Mononuclear cell (primary cell): ENCODE data around the gene DMTF1. TPM values are rescaled to one million over a fixed set of nuclear protein-coding genes. Genes with fewer than 3 reads are reported as not detected.

Experiments used
- H3K27me3 ChIP-seq: 2 replicates; pipeline ENCODE4 v1.6.0; 2011; ENCODE audit warnings: low read length, control low read depth; ENCODE audit not compliant: insufficient read depth
- H3K4me1 ChIP-seq: 2 replicates; pipeline ENCODE4 v1.5.1; 2011; ENCODE audit warnings: mild to moderate bottlenecking, low read length, control low read depth; ENCODE audit not compliant: insufficient read depth
- H3K4me3 ChIP-seq: 2 replicates; pipeline ENCODE4 v1.5.1; 2011; ENCODE audit warnings: mild to moderate bottlenecking, low read length, moderate library complexity
- H3K9me3 ChIP-seq: 2 replicates; pipeline ENCODE4 v1.5.1; 2011; ENCODE audit warnings: low read depth, mild to moderate bottlenecking, control low read depth, low read length
- total RNA-seq: library from RNA; depleted of rRNA; stranded (reverse); fragments of >200 nt; gene quantifications from one replicate; pipeline ENCODE4 v1.2.3, GENCODE V29; 2012

Gene DMTF1
- total RNA-seq, 1 donor, result 129 TPM

DNA sequence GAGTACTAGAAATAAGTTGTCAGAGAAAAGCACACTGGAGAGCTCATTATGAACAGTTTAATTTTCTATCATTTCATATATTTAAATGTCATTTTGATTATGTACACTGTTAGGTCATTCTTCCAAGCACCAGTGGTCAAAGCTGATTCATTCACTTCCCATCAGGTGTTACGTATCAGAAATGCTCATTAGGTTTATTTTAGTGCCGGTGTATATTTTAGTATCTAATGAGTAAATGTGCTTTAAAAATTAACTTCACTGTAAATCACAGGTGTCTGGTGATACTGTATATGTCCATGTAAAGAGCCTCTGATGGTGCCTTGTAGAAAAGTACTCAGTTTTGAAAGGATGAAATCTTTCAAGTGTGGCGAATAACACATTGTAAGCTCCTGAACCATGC is 3.5 kb downstream of the DMTF1 start:
- Histone ChIP-seq H3K9me3 (no peaks in the 10 kb centered on the region), H3K27me3 (no peaks in the 10 kb centered on the region), H3K4me3 (no peak overlapping the region), H3K4me1 (peaks cover 12% of the 10 kb centered on the region)

DNA sequence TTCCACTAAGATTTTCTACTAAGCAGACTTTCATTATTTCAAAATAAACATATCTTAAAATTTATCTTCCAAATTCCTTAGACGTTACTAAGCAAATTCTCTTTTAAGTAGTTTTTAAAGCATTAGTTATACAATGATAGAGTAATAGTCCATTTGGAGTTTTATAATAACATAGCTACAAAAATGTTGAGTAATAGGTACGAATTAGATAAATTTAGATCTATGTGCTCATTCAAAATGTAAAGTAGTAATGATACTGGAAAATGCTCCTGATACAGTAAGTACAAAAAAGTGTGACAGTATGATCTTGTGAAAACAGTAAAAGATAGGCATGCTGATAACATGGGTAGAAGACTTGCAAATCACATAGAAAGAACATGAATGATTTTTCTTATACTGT is 4.5 kb downstream of the DMTF1 start:
- Histone ChIP-seq H3K27me3 (no peaks in the 10 kb centered on the region), H3K4me1 (peaks cover 8% of the 10 kb centered on the region), H3K4me3 (no peak overlapping the region), H3K9me3 (no peaks in the 10 kb centered on the region)

DNA sequence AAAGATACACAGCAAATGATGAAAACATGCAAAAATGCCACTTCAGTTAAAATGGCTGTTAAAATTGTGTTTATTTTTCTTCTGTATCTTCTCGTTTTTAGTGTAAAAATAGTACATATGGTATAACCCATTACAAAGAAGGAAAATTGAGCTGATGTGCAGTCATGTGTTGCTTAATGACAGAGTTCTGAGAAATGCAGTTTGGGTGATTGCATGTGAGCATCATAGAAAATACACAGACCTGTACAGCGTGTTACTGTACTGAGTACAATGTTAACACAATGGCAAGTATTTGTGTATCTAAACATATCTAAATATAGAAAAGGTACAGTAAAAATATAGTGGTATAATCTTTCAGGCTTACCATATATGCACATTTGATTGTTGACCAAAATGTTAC is 7.3 kb downstream of the DMTF1 start:
- Histone ChIP-seq H3K9me3 (no peaks in the 10 kb centered on the region), H3K4me3 (no peak overlapping the region), H3K4me1 (peaks cover under 1% of the 10 kb centered on the region), H3K27me3 (no peaks in the 10 kb centered on the region)

DNA sequence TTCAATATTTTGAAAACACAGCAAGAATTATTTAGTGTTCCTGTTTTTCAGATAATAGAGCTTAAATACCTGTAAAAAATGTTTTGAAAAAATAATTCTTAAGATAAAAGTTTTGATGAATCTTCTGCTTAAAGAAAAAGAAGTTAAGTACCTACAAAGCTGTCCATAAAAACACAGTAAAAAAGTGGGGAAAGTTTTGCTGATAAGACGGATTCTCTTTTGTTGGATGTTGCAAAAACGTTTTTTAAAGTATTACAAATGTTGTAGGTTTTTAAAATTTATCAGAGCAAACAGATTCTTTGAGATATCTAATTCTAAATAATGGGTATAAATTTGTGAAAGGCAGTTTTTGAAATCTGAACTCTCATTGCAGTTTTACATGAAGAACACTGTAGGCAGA is 12.2 kb downstream of the DMTF1 start:
- no peaks in the 10 kb centered on the region for H3K4me1 ChIP-seq
- H3K9me3 ChIP-seq, result no peaks in the 10 kb centered on the region
- no peak overlapping the region for H3K4me3 ChIP-seq
- no peaks in the 10 kb centered on the region for H3K27me3 ChIP-seq

DNA sequence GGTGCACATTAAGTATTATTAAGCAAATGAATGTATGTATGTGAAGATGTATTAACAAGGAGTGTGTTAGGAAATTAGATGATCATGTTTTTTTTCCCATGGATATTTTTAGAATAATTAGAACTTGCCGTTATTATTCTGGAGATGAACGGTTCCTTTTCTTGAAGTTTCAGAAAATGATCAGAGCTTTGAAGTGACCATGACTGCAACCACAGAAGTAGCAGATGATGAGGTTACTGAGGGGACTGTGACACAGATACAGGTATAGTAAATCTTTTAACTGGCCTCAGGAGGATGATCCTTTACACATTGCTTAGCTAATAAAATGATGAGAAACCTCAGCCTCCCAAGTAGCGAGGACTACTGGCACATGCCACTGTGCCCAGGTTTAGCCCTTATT is 18.6 kb downstream of the DMTF1 start:
- Histone ChIP-seq H3K4me1 (no peaks in the 10 kb centered on the region), H3K9me3 (no peaks in the 10 kb centered on the region)

DNA sequence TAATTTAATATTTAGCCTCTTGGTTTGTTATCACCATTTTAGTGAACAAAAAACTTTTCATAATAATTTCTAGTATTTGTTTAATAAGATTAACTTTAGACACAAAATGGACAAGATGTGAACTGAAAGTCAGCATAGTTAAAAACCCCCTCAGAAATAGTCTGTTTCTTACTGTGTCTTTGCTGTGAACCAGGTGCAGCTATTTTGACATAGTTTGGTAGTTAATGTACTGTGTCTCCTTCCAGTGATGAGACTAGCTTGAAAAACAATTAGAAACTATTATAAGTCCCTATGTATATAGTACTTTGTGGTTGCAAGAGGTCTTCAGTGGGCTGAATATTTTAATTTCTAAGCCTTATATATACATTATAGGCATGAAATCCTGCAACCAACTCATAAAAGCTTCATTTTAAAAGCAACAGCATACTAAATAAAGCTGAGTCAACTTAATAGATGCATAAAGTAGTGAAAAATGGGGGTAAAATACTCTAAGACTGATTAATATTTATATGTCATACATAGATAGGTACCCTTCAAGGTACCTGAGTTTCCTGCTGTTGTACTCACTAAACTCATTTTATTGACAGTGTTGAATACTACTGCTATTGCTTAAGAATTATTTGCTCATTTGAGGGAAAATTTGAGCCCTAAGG is 19.2 kb downstream of the DMTF1 start:
- Histone ChIP-seq H3K27me3 (no peaks in the 10 kb centered on the region), H3K4me3 (no peak overlapping the region), H3K4me1 (no peaks in the 10 kb centered on the region), H3K9me3 (no peaks in the 10 kb centered on the region)

More for the DNA sequence above, 18.6 kb downstream of the DMTF1 start:
- H3K4me3 ChIP-seq, result no peak overlapping the region
- no peaks in the 10 kb centered on the region for H3K27me3 ChIP-seq

DNA sequence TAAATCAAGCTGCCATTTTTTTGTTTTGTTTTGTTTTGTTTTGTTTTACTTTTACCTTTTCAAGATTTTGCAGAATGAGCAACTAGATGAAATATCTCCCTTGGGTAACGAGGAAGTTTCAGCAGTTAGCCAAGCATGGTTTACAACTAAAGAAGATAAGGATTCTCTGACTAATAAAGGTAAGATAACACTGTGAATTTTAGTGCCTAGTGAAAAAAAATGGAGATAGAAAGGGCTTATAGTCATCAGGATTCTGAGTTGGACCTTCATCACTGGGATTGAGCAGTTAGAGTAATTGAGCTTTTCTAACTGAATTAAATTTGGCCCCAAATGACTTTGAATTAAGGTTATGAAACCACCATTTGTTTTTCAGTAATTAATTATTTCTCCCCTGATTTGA is 21.2 kb downstream of the DMTF1 start:
- no peak overlapping the region for H3K4me3 ChIP-seq
- H3K4me1 ChIP-seq, result no peaks in the 10 kb centered on the region
- H3K9me3 ChIP-seq, result no peaks in the 10 kb centered on the region

DNA sequence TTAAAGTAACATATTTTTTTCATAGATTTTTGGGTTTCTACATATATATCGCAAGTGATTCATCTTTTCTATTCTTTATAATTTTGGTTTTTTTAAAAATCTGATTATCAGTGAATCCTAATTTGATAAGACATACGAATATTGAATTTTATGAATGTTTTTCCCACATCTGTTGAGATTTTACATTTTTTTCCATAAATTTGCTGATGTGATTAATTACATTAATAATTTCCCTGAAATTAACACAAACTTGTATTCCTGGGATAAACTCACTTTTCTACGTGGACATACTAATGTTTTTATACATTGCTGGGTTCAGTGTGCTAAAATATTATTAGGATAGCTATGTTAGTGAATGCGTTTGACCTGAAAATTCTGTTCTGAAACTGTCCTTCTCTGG is 26.1 kb downstream of the DMTF1 start:
- no peaks in the 10 kb centered on the region for H3K27me3 ChIP-seq
- H3K4me3 ChIP-seq, result no peak overlapping the region
- H3K4me1 ChIP-seq, result no peaks in the 10 kb centered on the region
- no peaks in the 10 kb centered on the region for H3K9me3 ChIP-seq

More for the DNA sequence above, 21.2 kb downstream of the DMTF1 start:
- no peaks in the 10 kb centered on the region for H3K27me3 ChIP-seq

DNA sequence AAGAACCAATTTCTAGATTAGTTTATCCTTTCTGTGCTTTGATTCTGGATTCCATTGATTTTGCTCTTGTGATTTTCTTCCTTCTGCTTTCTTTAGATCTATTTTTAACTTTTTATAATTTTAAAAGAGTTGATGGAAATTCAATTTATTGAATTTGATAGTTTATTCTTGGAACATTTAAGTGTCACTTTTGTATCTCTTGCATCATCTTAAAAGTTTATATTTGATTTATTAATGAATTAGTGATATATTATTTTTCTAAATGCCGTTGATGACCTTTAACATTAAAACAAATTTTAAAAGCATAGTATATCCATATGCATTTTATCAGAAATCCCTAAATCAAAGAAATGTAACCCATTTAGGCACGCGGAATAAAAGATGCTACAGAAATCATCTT is 26.9 kb downstream of the DMTF1 start:
- H3K9me3 ChIP-seq, result no peaks in the 10 kb centered on the region
- no peak overlapping the region for H3K4me3 ChIP-seq
- H3K27me3 ChIP-seq, result no peaks in the 10 kb centered on the region
- no peaks in the 10 kb centered on the region for H3K4me1 ChIP-seq

DNA sequence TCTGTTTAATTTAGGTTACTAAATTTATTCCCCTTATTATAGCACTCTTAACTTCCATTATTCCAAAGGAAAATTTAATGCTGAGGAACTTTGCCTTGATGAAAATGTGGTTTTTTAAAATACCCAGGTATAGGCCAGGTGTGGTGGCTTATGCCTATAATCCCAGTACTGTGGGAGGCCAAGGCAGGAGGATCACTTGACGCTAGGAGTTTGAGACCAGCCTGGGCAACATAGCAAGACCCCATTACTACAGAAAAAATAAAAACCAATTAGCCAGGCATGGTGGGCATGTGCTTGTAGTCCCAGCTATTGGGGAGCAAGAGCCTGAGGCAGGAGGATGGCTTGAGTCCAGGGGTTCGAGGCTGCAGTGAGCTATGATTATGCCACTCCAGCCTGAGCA is 34.9 kb downstream of the DMTF1 start:
- no peaks in the 10 kb centered on the region for H3K27me3 ChIP-seq
- no peaks in the 10 kb centered on the region for H3K4me1 ChIP-seq
- H3K4me3 ChIP-seq, result no peak overlapping the region
- H3K9me3 ChIP-seq, result no peaks in the 10 kb centered on the region

DNA sequence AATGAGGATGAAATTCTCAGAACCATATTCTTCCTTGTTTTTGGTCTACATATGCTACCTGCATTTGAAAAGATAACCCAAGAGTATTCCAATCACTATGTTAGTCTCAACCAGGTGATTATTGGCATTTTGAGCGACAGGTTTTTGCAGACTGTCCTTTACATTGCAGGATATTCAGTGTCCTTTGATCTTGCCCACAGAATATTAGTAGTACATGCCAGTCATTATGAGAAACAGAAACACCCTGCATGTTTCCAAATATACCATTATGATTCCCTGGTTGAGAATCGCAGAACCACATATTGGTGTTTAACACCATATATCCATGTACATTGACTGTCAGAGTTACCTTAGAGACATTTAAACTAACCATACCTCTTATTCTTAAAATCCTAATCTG is 36.7 kb downstream of the DMTF1 start:
- H3K4me1 ChIP-seq, result no peaks in the 10 kb centered on the region
- no peaks in the 10 kb centered on the region for H3K27me3 ChIP-seq

DNA sequence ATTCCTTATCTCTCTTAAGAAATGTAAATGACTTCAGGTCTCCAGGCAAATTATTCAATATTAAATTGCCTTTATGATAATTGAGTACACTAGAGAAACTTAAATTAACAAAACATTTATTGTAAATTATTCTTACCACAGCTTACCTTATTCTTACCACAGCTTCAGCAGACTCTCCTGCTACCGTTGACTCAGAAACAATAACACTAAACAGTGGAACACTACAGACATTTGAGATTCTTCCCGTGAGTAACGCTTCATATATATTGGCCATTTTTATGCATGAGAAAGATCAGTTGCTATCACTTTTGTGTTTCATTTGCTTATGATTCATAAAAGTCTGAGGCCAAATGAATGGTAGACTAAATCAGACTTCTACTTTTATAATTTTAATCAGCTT is 38.5 kb downstream of the DMTF1 start:
- Histone ChIP-seq H3K9me3 (no peaks in the 10 kb centered on the region), H3K4me1 (no peaks in the 10 kb centered on the region), H3K4me3 (no peak overlapping the region), H3K27me3 (no peaks in the 10 kb centered on the region)

More for the DNA sequence above, 36.7 kb downstream of the DMTF1 start:
- H3K9me3 ChIP-seq, result no peaks in the 10 kb centered on the region
- H3K4me3 ChIP-seq, result no peak overlapping the region

DNA sequence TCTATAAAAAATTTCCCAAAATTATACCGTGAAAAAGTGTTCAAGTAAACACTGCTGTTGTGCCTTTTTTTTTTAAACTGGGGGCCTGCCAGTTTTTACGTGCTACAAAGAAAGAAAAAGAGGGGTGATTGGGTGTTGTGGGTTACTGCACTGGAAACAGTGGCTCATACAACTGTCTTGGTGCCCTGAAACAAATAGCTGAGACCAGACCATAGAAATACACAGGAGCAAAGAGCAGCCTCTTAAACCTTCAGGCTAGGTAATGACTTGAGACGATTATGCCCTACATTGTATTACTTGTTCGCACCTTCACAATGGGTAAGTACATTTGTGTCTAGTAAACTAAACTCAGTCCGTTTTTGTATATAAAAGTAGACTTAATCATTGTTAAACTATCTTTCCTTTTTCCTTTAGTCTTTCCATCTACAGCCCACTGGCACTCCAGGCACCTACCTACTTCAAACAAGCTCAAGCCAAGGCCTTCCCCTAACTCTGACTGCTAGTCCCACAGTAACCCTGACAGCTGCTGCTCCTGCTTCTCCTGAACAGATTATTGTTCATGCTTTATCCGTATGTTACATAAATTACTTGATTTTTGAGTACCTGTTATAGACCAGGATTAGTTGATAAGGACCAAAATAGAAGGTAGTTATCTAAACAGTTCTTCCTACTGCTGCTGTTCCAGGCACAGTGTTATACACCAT is 40.7 kb downstream of the DMTF1 start:
- no peak overlapping the region for H3K4me3 ChIP-seq
- no peaks in the 10 kb centered on the region for H3K27me3 ChIP-seq
- no peaks in the 10 kb centered on the region for H3K4me1 ChIP-seq
- no peaks in the 10 kb centered on the region for H3K9me3 ChIP-seq

DNA sequence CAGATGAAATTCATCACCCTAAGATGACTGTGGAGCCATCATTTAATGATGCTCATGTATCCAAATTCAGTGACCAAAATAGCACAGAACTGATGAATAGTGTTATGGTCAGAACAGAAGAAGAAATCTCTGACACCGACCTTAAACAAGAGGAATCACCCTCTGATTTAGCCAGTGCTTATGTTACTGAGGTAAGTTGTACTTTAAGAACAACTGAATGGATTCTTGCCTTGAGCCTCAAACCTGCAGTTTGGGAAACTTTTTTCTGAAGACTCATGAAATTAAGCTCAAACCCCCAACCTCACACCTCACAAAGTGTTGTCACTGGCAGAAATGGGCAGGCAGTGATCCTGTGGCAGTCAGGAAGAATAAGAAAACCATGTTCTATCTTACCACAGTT is 41.7 kb downstream of the DMTF1 start:
- H3K9me3 ChIP-seq, result no peaks in the 10 kb centered on the region
- no peaks in the 10 kb centered on the region for H3K4me1 ChIP-seq
- H3K27me3 ChIP-seq, result no peaks in the 10 kb centered on the region
- H3K4me3 ChIP-seq, result no peak overlapping the region

DNA sequence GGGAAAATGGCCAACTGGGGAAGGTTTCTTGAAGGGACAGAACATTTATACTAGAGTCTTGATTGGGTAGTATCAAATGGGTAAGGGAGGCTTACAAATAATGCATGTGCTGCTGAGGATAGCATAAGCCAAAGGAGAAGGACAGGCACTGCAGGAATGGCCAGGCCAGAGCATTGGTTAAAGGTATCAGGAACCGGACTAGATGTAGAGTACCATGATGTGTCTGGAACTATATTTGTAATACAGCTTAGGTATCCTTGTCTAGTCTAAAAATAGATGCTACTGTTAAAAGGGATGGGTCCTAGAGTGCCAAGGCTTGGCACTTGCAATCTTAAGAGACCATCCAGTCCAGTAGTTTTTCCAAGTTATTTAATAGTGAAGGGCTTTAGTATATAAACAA is 47.0 kb downstream of the DMTF1 start:
- Histone ChIP-seq H3K27me3 (no peaks in the 10 kb centered on the region), H3K4me1 (peaks cover 6% of the 10 kb centered on the region)

More for the DNA sequence above, 47.0 kb downstream of the DMTF1 start:
- Histone ChIP-seq H3K4me3 (no peak overlapping the region), H3K9me3 (peaks cover 3% of the 10 kb centered on the region)
